H9 (cell line): ENCODE measurements around the gene POR. TPM values are rescaled to one million over a fixed set of nuclear protein-coding genes. Genes with fewer than 3 reads are reported as not detected.
A peak's percentile ranks its signal among the peaks of the same experiment; 100 is the strongest.

Experiments used
- DNase-seq: peaks from one replicate; pipeline ENCODE4 v3.0.0-alpha.2; 2017
- H2AFZ ChIP-seq: one replicate; pipeline ENCODE4 v1.6.1; 2013; ENCODE audit warnings: mild to moderate bottlenecking, low read length, control low read depth, moderate library complexity
- H2AK5ac ChIP-seq: 2 replicates; pipeline ENCODE4 v1.6.1; 2013; ENCODE audit warnings: low read length, control low read depth, mixed read lengths; ENCODE audit not compliant: insufficient read length
- H2BK120ac ChIP-seq: one replicate; pipeline ENCODE4 v1.6.1; 2013; ENCODE audit warnings: low read depth, mild to moderate bottlenecking, low read length, control low read depth, inconsistent platforms; ENCODE audit not compliant: poor library complexity, severe bottlenecking
- H2BK12ac ChIP-seq: 2 replicates; pipeline ENCODE4 v1.6.1; 2013; ENCODE audit warnings: low read length, control low read depth, mixed read lengths, low read depth; ENCODE audit not compliant: insufficient read length
- H2BK15ac ChIP-seq: 2 replicates; pipeline ENCODE4 v1.6.1; 2013; ENCODE audit warnings: low read depth, low read length, control low read depth
- H2BK20ac ChIP-seq: one replicate; pipeline ENCODE4 v1.6.1; 2013; ENCODE audit warnings: low read depth, mild to moderate bottlenecking, low read length, control low read depth, inconsistent platforms; ENCODE audit not compliant: poor library complexity, severe bottlenecking
- H2BK5ac ChIP-seq: 2 replicates; pipeline ENCODE4 v1.6.1; 2013; ENCODE audit warnings: low read length, control low read depth, mixed read lengths; ENCODE audit not compliant: insufficient read length
- H3K14ac ChIP-seq: 2 replicates; pipeline ENCODE4 v1.6.1; 2013; ENCODE audit warnings: low read length, control low read depth; ENCODE audit not compliant: insufficient read depth
- H3K18ac ChIP-seq: 2 replicates; pipeline ENCODE4 v1.6.1; 2013; ENCODE audit warnings: low read depth, mild to moderate bottlenecking, mixed read lengths, low read length, control low read depth; ENCODE audit not compliant: insufficient read length
- H3K23ac ChIP-seq: 2 replicates; pipeline ENCODE4 v1.6.1; 2013; ENCODE audit warnings: low read length, control low read depth, mixed read lengths, low read depth; ENCODE audit not compliant: insufficient read length
- H3K23me2 ChIP-seq: 2 replicates; pipeline ENCODE4 v1.6.1; 2013; ENCODE audit warnings: low read depth, mild to moderate bottlenecking, mixed read lengths, low read length, control low read depth; ENCODE audit not compliant: insufficient read length, poor library complexity, severe bottlenecking
- H3K27ac ChIP-seq: 2 replicates; pipeline ENCODE4 v1.5.1; 2013; ENCODE audit warnings: low read length, control low read depth, mixed read lengths, low read depth; ENCODE audit not compliant: insufficient read length
- H3K27me3 ChIP-seq: 2 replicates; pipeline ENCODE4 v1.6.1; 2013; ENCODE audit warnings: low read length, control low read depth, inconsistent platforms; ENCODE audit not compliant: insufficient read depth
- H3K4ac ChIP-seq: 2 replicates; pipeline ENCODE4 v1.6.1; 2013; ENCODE audit warnings: low read depth, mild to moderate bottlenecking, control low read depth, inconsistent platforms, low read length, moderate library complexity
- H3K4me1 ChIP-seq: 2 replicates; pipeline ENCODE4 v1.6.1; 2013; ENCODE audit warnings: low read length, control low read depth, inconsistent platforms; ENCODE audit not compliant: insufficient read depth
- H3K4me2 ChIP-seq: 2 replicates; pipeline ENCODE4 v1.6.1; 2013; ENCODE audit warnings: low read length, control low read depth, mixed read lengths; ENCODE audit not compliant: insufficient read length, insufficient read depth
- H3K56ac ChIP-seq: 2 replicates; pipeline ENCODE4 v1.6.1; 2013; ENCODE audit warnings: low read depth, mild to moderate bottlenecking, mixed read lengths, low read length, control low read depth; ENCODE audit not compliant: insufficient read length
- H3K79me1 ChIP-seq: 2 replicates; pipeline ENCODE4 v1.6.1; 2013; ENCODE audit warnings: low read depth, mild to moderate bottlenecking, moderate library complexity, low read length, control low read depth, inconsistent platforms; ENCODE audit not compliant: insufficient read depth, poor library complexity, severe bottlenecking
- H3K79me2 ChIP-seq: 2 replicates; pipeline ENCODE4 v1.6.1; 2013; ENCODE audit warnings: low read length, control low read depth, inconsistent platforms; ENCODE audit not compliant: insufficient read depth
- H3K9ac ChIP-seq: 2 replicates; pipeline ENCODE4 v1.6.1; 2013; ENCODE audit warnings: low read length, control low read depth, mixed read lengths; ENCODE audit not compliant: insufficient read length; ENCODE audit errors: extremely low read depth
- H3K9me3 ChIP-seq: one replicate; pipeline ENCODE4 v1.6.1; 2013; ENCODE audit warnings: low read depth, low read length, inconsistent platforms; ENCODE audit not compliant: control insufficient read depth
- H3T11ph ChIP-seq: one replicate; pipeline ENCODE4 v1.6.1; 2013; ENCODE audit warnings: mild to moderate bottlenecking, low read length, control low read depth, inconsistent platforms
- H4K20me1 ChIP-seq: one replicate; pipeline ENCODE4 v1.6.1; 2013; ENCODE audit not compliant: control insufficient read depth, insufficient read length, insufficient read depth
- H4K5ac ChIP-seq: 2 replicates; pipeline ENCODE4 v1.6.1; 2013; ENCODE audit warnings: low read depth, mild to moderate bottlenecking, mixed read lengths, low read length, control low read depth; ENCODE audit not compliant: insufficient read length
- H4K8ac ChIP-seq: replicated peaks from 2 replicates; pipeline ENCODE4 v1.6.1; 2013; ENCODE audit warnings: low read length, control low read depth, mixed read lengths, low read depth; ENCODE audit not compliant: insufficient read length
- H4K91ac ChIP-seq: 2 replicates; pipeline ENCODE4 v1.6.1; 2013; ENCODE audit warnings: low read depth, mild to moderate bottlenecking, moderate library complexity, mixed read lengths, low read length, control low read depth; ENCODE audit not compliant: insufficient read length
- H3K27ac Mint-ChIP-seq, 3 experiments: 2 replicates in 2 of 3; 3 replicates in 1 of 3; pipeline ENCODE4 v1.8.0; 2020 to 2021; ENCODE audit warnings: mixed read lengths in 3 of 3, mild to moderate bottlenecking in 1 of 3, moderate library complexity in 1 of 3
- H3K27me3 Mint-ChIP-seq: 2 replicates; pipeline ENCODE4 v1.8.0; 2021; ENCODE audit warnings: low read depth, mild to moderate bottlenecking, moderate library complexity, mixed read lengths
- H3K36me3 Mint-ChIP-seq, 3 experiments: 2 replicates in 2 of 3; 3 replicates in 1 of 3; pipeline ENCODE4 v1.8.0; 2020 to 2021; ENCODE audit warnings: low read depth in 3 of 3, mixed read lengths in 3 of 3; ENCODE audit not compliant: insufficient read depth in 1 of 3
- H3K4me1 Mint-ChIP-seq, 2 experiments: 2 replicates each; pipeline ENCODE4 v1.8.0; 2020; ENCODE audit warnings: mixed read lengths in 2 of 2
- H3K4me3 Mint-ChIP-seq, 2 experiments: 2 replicates in 1 of 2; 3 replicates in 1 of 2; pipeline ENCODE4 v1.8.0; 2020 to 2021; ENCODE audit warnings: mild to moderate bottlenecking in 2 of 2, mixed read lengths in 2 of 2, moderate library complexity in 1 of 2
- H3K9me3 Mint-ChIP-seq, 2 experiments: 2 replicates in 1 of 2; 3 replicates in 1 of 2; pipeline ENCODE4 v1.8.0; 2020; ENCODE audit warnings: mild to moderate bottlenecking in 2 of 2, mixed read lengths in 2 of 2, moderate library complexity in 1 of 2
- WGBS: extraction: QIAGEN DNeasy Blood & Tissue Kit; methylation state at CpG from one replicate; pipeline ENCODE4 v1.1.7; 2013; ENCODE audit warnings: missing lambda C conversion rate, low lambda C conversion rate, mixed read lengths; ENCODE audit not compliant: insufficient read length; ENCODE audit errors: extremely low coverage; 5-methylcytosine and 5-hydroxymethylcytosine counted together
- total RNA-seq: library from RNA; stranded (reverse); gene quantifications from 2 replicates; pipeline ENCODE4 v1.2.1, GENCODE V29; 2021
- TF ChIP-seq, protein P1 (sequence below): fragments of 200-600 bp; sonication (generic); conservative IDR thresholded peaks from 3 replicates; pipeline ENCODE4 v1.8.0; 2021; ENCODE audit warnings: antibody characterized with exemption, mild to moderate bottlenecking

Gene POR
- total RNA-seq, 1 experiment from 2014 or later: 128 TPM

GRCh38 chr7:75914169-75914654, 743 bp upstream of the POR start:
- Histone ChIP-seq H2BK15ac (no peak overlapping the region), H2BK5ac (no peak overlapping the region), H2AK5ac (no peak overlapping the region), H2BK12ac (no peak overlapping the region), H3T11ph (no peak overlapping the region), H3K23me2 (peaks cover 8% of the 10 kb centered on the region), H4K91ac (no peak overlapping the region), H4K20me1 (no peaks in the 10 kb centered on the region), H3K4me1 (no peaks in the 10 kb centered on the region), H3K9ac (peak overlapping the region; percentile 44), H3K18ac (no peak overlapping the region), H2BK120ac (no peak overlapping the region), H4K8ac (no peak overlapping the region), H3K79me1 (peaks cover 6% of the 10 kb centered on the region), H3K79me2 (peaks cover 8% of the 10 kb centered on the region; the same call in 1 of the 2 replicates), H3K4ac (no peak overlapping the region), H2AFZ (no peak overlapping the region), H3K27ac (no peak overlapping the region), H3K4me2 (peak overlapping the region; percentile 55), H3K9me3 (no peaks in the 10 kb centered on the region), H3K56ac (no peak overlapping the region), H3K27me3 (no peaks in the 10 kb centered on the region), H3K23ac (no peak overlapping the region), H4K5ac (no peak overlapping the region), H2BK20ac (no peak overlapping the region), H3K14ac (peak overlapping the region; percentile 88; the same call in 1 of the 2 replicates)
- no CpG with 5 or more reads among the region's 18 CpGs for WGBS
- TF ChIP-seq, protein P1, sequence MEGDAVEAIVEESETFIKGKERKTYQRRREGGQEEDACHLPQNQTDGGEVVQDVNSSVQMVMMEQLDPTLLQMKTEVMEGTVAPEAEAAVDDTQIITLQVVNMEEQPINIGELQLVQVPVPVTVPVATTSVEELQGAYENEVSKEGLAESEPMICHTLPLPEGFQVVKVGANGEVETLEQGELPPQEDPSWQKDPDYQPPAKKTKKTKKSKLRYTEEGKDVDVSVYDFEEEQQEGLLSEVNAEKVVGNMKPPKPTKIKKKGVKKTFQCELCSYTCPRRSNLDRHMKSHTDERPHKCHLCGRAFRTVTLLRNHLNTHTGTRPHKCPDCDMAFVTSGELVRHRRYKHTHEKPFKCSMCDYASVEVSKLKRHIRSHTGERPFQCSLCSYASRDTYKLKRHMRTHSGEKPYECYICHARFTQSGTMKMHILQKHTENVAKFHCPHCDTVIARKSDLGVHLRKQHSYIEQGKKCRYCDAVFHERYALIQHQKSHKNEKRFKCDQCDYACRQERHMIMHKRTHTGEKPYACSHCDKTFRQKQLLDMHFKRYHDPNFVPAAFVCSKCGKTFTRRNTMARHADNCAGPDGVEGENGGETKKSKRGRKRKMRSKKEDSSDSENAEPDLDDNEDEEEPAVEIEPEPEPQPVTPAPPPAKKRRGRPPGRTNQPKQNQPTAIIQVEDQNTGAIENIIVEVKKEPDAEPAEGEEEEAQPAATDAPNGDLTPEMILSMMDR: no peak
- H3K36me3 Mint-ChIP-seq: peaks cover 0 to 4% (median 2%) of the 10 kb centered on the region in 3 experiments; a peak in 2 of 7 replicates
- H3K4me1 Mint-ChIP-seq: peaks cover 26 to 35% of the 10 kb centered on the region in 2 experiments
- DNase-seq: peak; percentile 38
- H3K9me3 Mint-ChIP-seq: no peaks in the 10 kb centered on the region; a peak in 1 of 5 replicates
- H3K4me3 Mint-ChIP-seq: peak overlapping the region; percentile 83 to 89
- H3K27me3 Mint-ChIP-seq: no peaks in the 10 kb centered on the region; the same call in 1 of the 2 replicates
- peak overlapping the region; percentile 91 to 92 (median 91); a peak in 6 of 7 replicates for H3K27ac Mint-ChIP-seq
